H1 (cell line): ENCODE measurements around the gene MACROD1. TPM values are rescaled to one million over a fixed set of nuclear protein-coding genes. Genes with fewer than 3 reads are reported as not detected.

ENCODE experiments used
- CTCF ChIA-PET: fragments of 300-600 bp; sonication (Branson Sonifier 250); formaldehyde crosslinking; loops from one replicate; lab custom pipeline; 2021; ENCODE audit not compliant: partially characterized antibody; lab: Charles Lee
- POLR2A ChIA-PET: fragments of 300-600 bp; sonication (Branson Sonifier 250); formaldehyde crosslinking; loops from one replicate; lab custom pipeline; 2021; ENCODE audit warnings: inconsistent platforms; ENCODE audit not compliant: partially characterized antibody; lab: Charles Lee
- DNase-seq, 2 experiments: peaks; one replicate each; pipeline versions ENCODE4 v3.0.0 to v3.0.0-alpha.2; 2010 to 2022; ENCODE audit warnings: low spot score in 2 of 2, low read depth in 1 of 2, mixed read lengths in 1 of 2
- FAIRE-seq: peaks from 2 replicates; lab custom pipeline; 2011; peaks lifted over from hg19 to GRCh38; lab: Jason Lieb, UNC
- H2AFZ ChIP-seq: 2 replicates; pipeline ENCODE4 v1.8.1; 2012; ENCODE audit warnings: low read length, inconsistent platforms
- H2AK5ac ChIP-seq: 2 replicates; pipeline ENCODE4 v1.6.1; 2013; ENCODE audit warnings: low read depth, low read length
- H2BK120ac ChIP-seq: replicated peaks from 2 replicates; pipeline ENCODE3; 2013; ENCODE audit warnings: low read depth, low read length, inconsistent platforms
- H2BK12ac ChIP-seq: 2 replicates; pipeline ENCODE4 v1.6.1; 2013; ENCODE audit warnings: low read depth, low read length
- H2BK15ac ChIP-seq: 2 replicates; pipeline ENCODE4 v1.6.1; 2013; ENCODE audit warnings: low read length
- H2BK20ac ChIP-seq: 2 replicates; pipeline ENCODE4 v1.6.1; 2013; ENCODE audit warnings: low read length
- H2BK5ac ChIP-seq: 2 replicates; pipeline ENCODE4 v1.6.1; 2013; ENCODE audit warnings: low read depth, low read length
- H3K14ac ChIP-seq: 2 replicates; pipeline ENCODE4 v1.6.1; 2013; ENCODE audit warnings: inconsistent platforms; ENCODE audit not compliant: insufficient read length
- H3K18ac ChIP-seq: 2 replicates; pipeline ENCODE4 v1.6.1; 2013; ENCODE audit warnings: low read length; ENCODE audit errors: extremely low read depth
- H3K23ac ChIP-seq: 2 replicates; pipeline ENCODE4 v1.6.1; 2013; ENCODE audit warnings: inconsistent platforms; ENCODE audit not compliant: insufficient read length
- H3K23me2 ChIP-seq: 2 replicates; pipeline ENCODE4 v1.6.1; 2013; ENCODE audit warnings: low read depth, low read length
- H3K27ac ChIP-seq: 2 replicates; pipeline ENCODE4 v1.6.1; 2011; ENCODE audit warnings: low read depth, low read length, inconsistent platforms
- H3K27me3 ChIP-seq, 4 experiments: replicated peaks in 1 of 4; 1 replicate in 1 of 4; 2 replicates in 3 of 4; pipeline versions ENCODE4 v1.6.1 to v1.8.1; 2011 to 2013; ENCODE audit warnings: low read length in 3 of 4, mild to moderate bottlenecking in 3 of 4, inconsistent platforms in 2 of 4, mixed read lengths in 2 of 4, moderate library complexity in 1 of 4; ENCODE audit not compliant: control insufficient read depth in 3 of 4, insufficient read depth in 3 of 4; ENCODE audit errors: extremely low read depth in 1 of 4
- H3K36me3 ChIP-seq, 4 experiments: 2 replicates each; pipeline versions ENCODE4 v1.6.1 to v1.8.1; 2011 to 2013; ENCODE audit warnings: mild to moderate bottlenecking in 4 of 4, low read length in 3 of 4, moderate library complexity in 2 of 4, control low read depth in 1 of 4, inconsistent platforms in 1 of 4; ENCODE audit not compliant: insufficient read depth in 4 of 4, control insufficient read depth in 2 of 4
- H3K4ac ChIP-seq: replicated peaks from 2 replicates; pipeline ENCODE3; 2013; ENCODE audit warnings: low read length, low read depth, mixed read lengths, inconsistent platforms; ENCODE audit not compliant: insufficient read length
- H3K4me1 ChIP-seq, 4 experiments: replicated peaks in 1 of 4; 1 replicate in 1 of 4; 2 replicates in 3 of 4; pipeline versions ENCODE4 v1.6.1 to v1.8.1; 2011 to 2013; ENCODE audit warnings: low read length in 3 of 4, inconsistent platforms in 2 of 4, mixed read lengths in 1 of 4; ENCODE audit not compliant: insufficient read depth in 4 of 4, control insufficient read depth in 3 of 4
- H3K4me2 ChIP-seq, 2 experiments: 2 replicates each; pipeline versions ENCODE4 v1.6.1 to v1.8.1; 2011 to 2013; ENCODE audit warnings: low read depth in 2 of 2, low read length in 2 of 2, control low read depth in 1 of 2, inconsistent platforms in 1 of 2, mild to moderate bottlenecking in 1 of 2; ENCODE audit not compliant: insufficient read depth in 1 of 2
- H3K4me3 ChIP-seq, 4 experiments: fragments of 200-600, 300-600 bp in 1 of 4; sonication (generic), shearing (Covaris generic), sonication (Bioruptor Twin) in 1 of 4; 2 replicates each; pipeline versions ENCODE4 v1.5.1 to v1.8.1; 2011 to 2016; ENCODE audit warnings: low read length in 4 of 4, low read depth in 3 of 4, control low read depth in 2 of 4, inconsistent platforms in 2 of 4, mild to moderate bottlenecking in 2 of 4, mixed read lengths in 1 of 4, moderate library complexity in 1 of 4; ENCODE audit not compliant: insufficient read depth in 2 of 4; ENCODE audit errors: extremely low read depth in 1 of 4
- H3K56ac ChIP-seq: replicated peaks from 2 replicates; pipeline ENCODE3; 2013; ENCODE audit warnings: low read depth, mild to moderate bottlenecking, mixed read lengths, low read length, inconsistent platforms; ENCODE audit not compliant: insufficient read length
- H3K79me1 ChIP-seq: 2 replicates; pipeline ENCODE4 v1.6.1; 2013; ENCODE audit warnings: low read depth, low read length, control low read depth
- H3K79me2 ChIP-seq, 2 experiments: 2 replicates each; pipeline versions ENCODE4 v1.6.1 to v1.8.1; 2012 to 2013; ENCODE audit warnings: low read length in 2 of 2, mild to moderate bottlenecking in 2 of 2, inconsistent platforms in 1 of 2; ENCODE audit not compliant: insufficient read depth in 2 of 2, control insufficient read depth in 1 of 2
- H3K9ac ChIP-seq, 4 experiments: replicated peaks in 1 of 4; 1 replicate in 1 of 4; 2 replicates in 3 of 4; pipeline versions ENCODE4 v1.6.1 to v1.8.1; 2011 to 2013; ENCODE audit warnings: low read depth in 3 of 4, low read length in 3 of 4, control low read depth in 2 of 4, mild to moderate bottlenecking in 2 of 4, moderate library complexity in 2 of 4, inconsistent platforms in 1 of 4; ENCODE audit errors: extremely low read depth in 1 of 4
- H3K9me3 ChIP-seq, 2 experiments: 2 replicates each; pipeline versions ENCODE4 v1.6.1 to v1.8.1; 2012 to 2013; ENCODE audit warnings: mild to moderate bottlenecking in 2 of 2, moderate library complexity in 2 of 2, control low read depth in 1 of 2, inconsistent platforms in 1 of 2, low read depth in 1 of 2, low read length in 1 of 2, mixed read lengths in 1 of 2; ENCODE audit not compliant: insufficient read depth in 2 of 2
- H4K20me1 ChIP-seq, 2 experiments: replicated peaks in 1 of 2; 2 replicates each; pipeline versions ENCODE3 to v1.8.1; 2011 to 2013; ENCODE audit warnings: inconsistent platforms in 2 of 2, low read length in 2 of 2, mild to moderate bottlenecking in 1 of 2; ENCODE audit not compliant: insufficient read depth in 2 of 2, control insufficient read depth in 1 of 2
- H4K5ac ChIP-seq: 2 replicates; pipeline ENCODE4 v1.6.1; 2013; ENCODE audit warnings: low read length, low read depth, mixed read lengths, inconsistent platforms; ENCODE audit not compliant: insufficient read length
- H4K8ac ChIP-seq: 2 replicates; pipeline ENCODE4 v1.8.0; 2013; ENCODE audit warnings: mild to moderate bottlenecking, moderate library complexity, low read length, inconsistent platforms; ENCODE audit not compliant: insufficient read depth; ENCODE audit errors: extremely low read depth
- H4K91ac ChIP-seq: replicated peaks from 2 replicates; pipeline ENCODE3; 2013; ENCODE audit warnings: low read length, mixed read lengths, inconsistent platforms; ENCODE audit not compliant: insufficient read length
- ASH2L ChIP-seq: fragments of 200-600, 300-600 bp; sonication (generic); IDR thresholded peaks from one replicate; pipeline ENCODE4 v1.7.1; 2017; ENCODE audit warnings: low read length
- BACH1 ChIP-seq: IDR thresholded peaks from 2 replicates; pipeline ENCODE4 v1.6.1; 2012; ENCODE audit warnings: low read length, improper control_type of control experiment
- BRCA1 ChIP-seq: IDR thresholded peaks from 2 replicates; pipeline ENCODE4 v1.6.1; 2012; ENCODE audit warnings: low read depth, low read length, improper control_type of control experiment
- CBX5 ChIP-seq: fragments of 300-800, 300-1000 bp; sonication (generic); IDR thresholded peaks from 2 replicates; pipeline ENCODE4 v1.7.1; 2016; ENCODE audit warnings: antibody characterized with exemption, low read length, low read depth
- CHD2 ChIP-seq: IDR thresholded peaks from 2 replicates; pipeline ENCODE4 v1.6.1; 2012; ENCODE audit warnings: low read length, improper control_type of control experiment
- JUN ChIP-seq: IDR thresholded peaks from 2 replicates; pipeline ENCODE4 v1.6.1; 2011; ENCODE audit warnings: low read depth, mild to moderate bottlenecking, improper control_type of control experiment, low read length
- NANOG ChIP-seq: IDR thresholded peaks from 2 replicates; pipeline ENCODE4 v1.6.1; 2011; ENCODE audit warnings: low read length, low read depth, mild to moderate bottlenecking, inconsistent platforms; ENCODE audit not compliant: insufficient read depth, poor library complexity, severe bottlenecking
- POLR2AphosphoS5 ChIP-seq: IDR thresholded peaks from 2 replicates; pipeline ENCODE4 v1.6.1; 2011; ENCODE audit warnings: low read depth, low read length
- RNF2 ChIP-seq: fragments of 200-900, 300-1000 bp; sonication (generic); IDR thresholded peaks from 2 replicates; pipeline ENCODE4 v1.7.1; 2016; ENCODE audit warnings: borderline replicate concordance, low read depth, mild to moderate bottlenecking, antibody characterized with exemption, low read length; ENCODE audit not compliant: poor library complexity, severe bottlenecking; ENCODE audit errors: missing control alignments
- SAP30 ChIP-seq: fragments of 300-600 bp; sonication (generic); IDR thresholded peaks from 2 replicates; pipeline ENCODE4 v1.7.1; 2012; ENCODE audit warnings: low read length, moderate library complexity, mild to moderate bottlenecking, inconsistent platforms; ENCODE audit not compliant: insufficient read depth, insufficient replicate concordance
- SP2 ChIP-seq: IDR thresholded peaks from 2 replicates; pipeline ENCODE4 v1.6.1; 2012; ENCODE audit warnings: mild to moderate bottlenecking, low read length, inconsistent platforms
- SUZ12 ChIP-seq: fragments of 200-600 bp; sonication (generic); IDR thresholded peaks from 2 replicates; pipeline ENCODE4 v1.6.1; 2012; ENCODE audit warnings: mild to moderate bottlenecking, inconsistent platforms, low read length, moderate library complexity, mixed read lengths
- YY1 ChIP-seq: IDR thresholded peaks from 2 replicates; pipeline ENCODE4 v1.6.1; 2011; ENCODE audit warnings: low read depth, mild to moderate bottlenecking, low read length
- WGBS, 2 experiments: shearing (Covaris generic) in 1 of 2; methylation state at CpG; one replicate each; pipeline versions ENCODE4 v1.1.6 to v1.1.7; 2013 to 2015; ENCODE audit warnings: low lambda C conversion rate in 2 of 2, mixed read lengths in 2 of 2, inconsistent platforms in 1 of 2, low coverage in 1 of 2, missing lambda C conversion rate in 1 of 2; ENCODE audit not compliant: insufficient replicate concordance in 2 of 2, insufficient coverage in 1 of 2, insufficient read length in 1 of 2; ENCODE audit errors: extremely low coverage in 1 of 2, missing lambda C conversion rate in 1 of 2; 5-methylcytosine and 5-hydroxymethylcytosine counted together
- polyA plus RNA-seq, 7 experiments: library from polyadenylated mRNA; depleted of rRNA in 3 of 7; stranded (reverse) in 5 of 7; unstranded in 2 of 7; fragments of >200 nt in 5 of 7; fragments of 200-250 nt in 2 of 7; gene quantifications; 1 replicate in 5 of 7; 2 replicates in 1 of 7; 4 replicates in 1 of 7; pipeline versions ENCODE4 v1.2.1 to v1.2.3, GENCODE V29; 2011 to 2013; ENCODE audit warnings: missing spikeins in 2 of 7, mixed read lengths in 2 of 7
- total RNA-seq: library from RNA; stranded (reverse); fragmentation: NEBNext Ultra II Directional; extraction: Animal tissue kit (Norgen Biotek cat#: 25700); gene quantifications from 2 replicates; pipeline ENCODE4 v1.2.1, GENCODE V29; 2021
- TF ChIP-seq, protein P1 (sequence below): IDR thresholded peaks from 2 replicates; pipeline ENCODE4 v1.6.1; 2011; ENCODE audit warnings: low read depth, mild to moderate bottlenecking, low read length; ENCODE audit not compliant: insufficient read depth

MACROD1 gene
- total and polyA plus RNA-seq, 2 of the 8 experiments (the other 6 are each of a cell fraction or from before 2014, with no cell fraction given): 19.5 to 34.1 TPM

DNA sequence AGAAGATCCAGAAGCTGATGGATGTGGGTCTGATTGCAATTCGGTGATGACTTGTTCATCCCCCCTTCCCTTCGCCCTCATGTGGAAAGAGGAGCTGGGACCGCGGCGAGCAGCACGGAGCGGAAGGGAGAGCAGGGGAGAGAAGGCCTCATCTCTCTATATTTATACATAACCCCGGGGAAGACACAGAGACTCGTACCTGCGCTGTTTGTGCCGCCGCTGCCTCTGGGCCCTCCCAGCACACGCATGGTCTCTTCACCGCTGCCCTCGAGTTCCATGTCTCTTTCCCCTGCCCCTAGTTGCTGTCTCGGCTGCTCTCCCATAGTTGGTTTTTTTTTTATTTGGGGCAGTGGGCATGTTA lies 38.1 kb upstream of the MACROD1 start:
- ChIA-PET CTCF (interaction anchor here (1.0 to 7.4 kb wide), 27 partner anchors 8 to 209 kb away, joined by 3 to 68 read pairs (median 7); partner anchors contain the start of genes DNAJC4, ESRRA, NUDT22 and PLCB3), POLR2A (interaction anchor here (0.7 to 18.4 kb wide), 8 partner anchors 15 to 100 kb away, joined by 3 to 253 read pairs (median 23); partner anchors contain the start of genes MACROD1, NUDT22, PPP1R14B and STIP1)
- Histone ChIP-seq H4K5ac (no peak overlapping the region), H3K79me1 (no peaks in the 10 kb centered on the region), H3K79me2 (no peaks in the 10 kb centered on the region), H2BK12ac (no peak overlapping the region), H4K8ac (no peak overlapping the region), H2AK5ac (no peak overlapping the region), H2BK15ac (no peak overlapping the region), H4K91ac (no peak overlapping the region), H3K4ac (no peak overlapping the region), H2BK20ac (no peak overlapping the region), H3K23ac (no peak overlapping the region), H2AFZ (no peak overlapping the region), H3K36me3 (peaks cover 41 to 67% (median 54%) of the 10 kb centered on the region in 4 experiments), H3K14ac (no peak overlapping the region), H2BK120ac (no peak overlapping the region), H3K9me3 (no peaks in the 10 kb centered on the region), H2BK5ac (no peak overlapping the region), H3K4me2 (no peak overlapping the region), H4K20me1 (peaks cover 5 to 21% of the 10 kb centered on the region in 2 experiments), H3K56ac (no peak overlapping the region), H3K27me3 (no peaks in the 10 kb centered on the region; a peak in 1 of 7 replicates), H3K4me3 (no peak overlapping the region), H3K27ac (no peak overlapping the region), H3K18ac (no peak overlapping the region), H3K23me2 (no peaks in the 10 kb centered on the region; the same call in 1 of the 2 replicates), H3K4me1 (peaks cover 0 to 5% (median 0%) of the 10 kb centered on the region in 4 experiments; a peak in 3 of 7 replicates), H3K9ac (no peak overlapping the region)
- DNase-seq (no peak), FAIRE-seq (no peak)
- WGBS, 2 experiments: 94% methylated on average over 16 of the region's 16 CpGs; no CpG with 5 or more reads in 1 of the 2 experiments
- no peak for TF ChIP-seq JUN
- no peak for TF ChIP-seq NANOG
- TF ChIP-seq BRCA1: no peak
- TF ChIP-seq POLR2AphosphoS5: no peak
- TF ChIP-seq RNF2: no peak
- TF ChIP-seq CHD2: no peak
- TF ChIP-seq, protein P1, sequence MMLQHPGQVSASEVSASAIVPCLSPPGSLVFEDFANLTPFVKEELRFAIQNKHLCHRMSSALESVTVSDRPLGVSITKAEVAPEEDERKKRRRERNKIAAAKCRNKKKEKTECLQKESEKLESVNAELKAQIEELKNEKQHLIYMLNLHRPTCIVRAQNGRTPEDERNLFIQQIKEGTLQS: no peak
- no peak for TF ChIP-seq SUZ12
- no peak for TF ChIP-seq BACH1
- TF ChIP-seq ASH2L: no peak
- no peak for TF ChIP-seq SP2
- no peak for TF ChIP-seq CBX5
- TF ChIP-seq YY1: no peak
- TF ChIP-seq SAP30: no peak
